ENCODE results near the gene MAGED1.
"Not testable (repeated sequence)": the region's sequence is repeated elsewhere in the genome, so short reads cannot be mapped to it uniquely, and the experiment has no call there.

MAGED1 gene

DNA sequence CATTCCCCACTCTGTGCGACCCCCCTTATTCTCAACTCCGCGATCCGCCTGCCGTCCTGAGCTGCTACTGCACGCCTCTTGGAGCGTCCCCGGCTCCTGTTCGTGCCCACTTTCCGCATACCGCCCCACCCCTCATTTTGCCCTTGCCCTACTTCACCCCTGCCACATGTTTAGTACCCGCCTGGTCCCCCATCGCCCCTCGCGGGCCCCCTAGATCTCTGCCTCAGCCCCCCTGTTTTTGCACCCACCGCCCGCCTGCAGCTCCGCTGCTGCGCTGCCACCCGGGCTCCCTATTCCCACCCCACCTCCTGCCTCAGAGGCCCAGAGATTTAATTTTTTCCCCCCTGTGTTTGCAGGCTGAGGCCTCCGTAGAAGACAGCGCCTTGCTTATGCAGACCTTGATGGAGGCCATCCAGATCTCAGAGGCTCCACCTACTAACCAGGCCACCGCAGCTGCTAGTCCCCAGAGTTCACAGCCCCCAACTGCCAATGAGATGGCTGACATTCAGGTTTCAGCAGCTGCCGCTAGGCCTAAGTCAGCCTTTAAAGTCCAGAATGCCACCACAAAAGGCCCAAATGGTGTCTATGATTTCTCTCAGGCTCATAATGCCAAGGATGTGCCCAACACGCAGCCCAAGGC, 1.4 kb downstream of the MAGED1 start:
- peak in 17 of 56 donors; percentile 1 to 34 (median 12) for DNase-seq

DNA sequence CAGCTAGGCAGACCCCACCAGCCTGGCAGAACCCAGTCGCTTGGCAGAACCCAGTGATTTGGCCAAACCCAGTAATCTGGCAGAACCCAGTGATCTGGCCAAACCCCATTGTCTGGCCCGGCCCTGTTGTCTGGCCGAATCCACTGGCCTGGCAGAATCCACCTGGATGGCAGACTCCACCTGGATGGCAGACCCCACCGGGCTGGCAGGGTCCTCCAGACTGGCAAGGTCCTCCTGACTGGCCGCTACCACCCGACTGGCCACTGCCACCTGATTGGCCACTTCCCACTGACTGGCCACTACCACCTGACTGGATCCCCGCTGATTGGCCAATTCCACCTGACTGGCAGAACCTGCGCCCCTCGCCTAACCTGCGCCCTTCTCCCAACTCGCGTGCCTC, 3.2 kb downstream of the MAGED1 start:
- no peak for DNase-seq

DNA sequence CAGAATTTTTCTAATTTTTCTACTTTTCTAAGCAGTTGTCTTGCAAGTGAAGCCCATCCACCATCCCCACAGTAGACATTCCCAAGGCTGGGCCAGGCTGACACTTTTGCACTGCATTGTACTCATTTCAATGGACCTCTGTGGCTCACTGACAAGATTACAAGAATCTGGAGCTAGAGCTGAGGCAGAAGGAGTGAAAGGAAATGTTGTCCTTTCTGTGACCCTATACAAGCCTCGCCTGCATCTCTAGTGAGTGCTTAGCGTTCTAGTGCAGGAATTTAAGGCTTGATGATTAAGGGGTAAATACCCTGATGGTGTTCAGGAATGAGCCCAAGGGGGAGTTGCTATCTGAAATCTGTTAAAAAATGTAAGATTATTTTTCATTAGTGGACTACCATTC, 6.3 kb downstream of the MAGED1 start:
- no peak for DNase-seq

- DNase-seq, result no peak
These were observed 9.2 kb downstream of the MAGED1 start for GRCh38 chrX:51902510-51903050.

GRCh38 chrX:51905152-51905551, 11.7 kb downstream of the MAGED1 start:
- not testable (repeated sequence) for DNase-seq

DNA sequence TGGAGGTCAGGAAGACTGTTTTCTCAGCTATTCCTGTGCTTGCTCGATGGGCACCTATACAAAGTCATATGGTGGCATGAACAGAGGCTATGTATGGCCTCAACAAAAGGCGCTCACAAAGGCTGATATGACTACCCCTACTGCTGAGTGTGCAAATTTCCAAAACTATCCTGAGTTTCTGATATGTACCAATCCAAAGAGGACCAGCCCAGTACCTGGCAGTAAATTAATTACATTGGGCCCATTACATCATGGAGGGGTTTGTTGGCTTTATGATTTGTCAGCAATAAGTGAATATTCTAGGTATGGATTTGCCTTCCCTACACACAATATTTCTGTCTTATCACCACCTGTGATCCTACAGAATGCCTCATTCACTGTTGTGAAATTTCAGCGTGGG, 12.3 kb downstream of the MAGED1 start:
- DNase-seq, result no peak

GRCh38 chrX:51917604-51918003, 24.2 kb downstream of the MAGED1 start:
- no peak for DNase-seq

DNA sequence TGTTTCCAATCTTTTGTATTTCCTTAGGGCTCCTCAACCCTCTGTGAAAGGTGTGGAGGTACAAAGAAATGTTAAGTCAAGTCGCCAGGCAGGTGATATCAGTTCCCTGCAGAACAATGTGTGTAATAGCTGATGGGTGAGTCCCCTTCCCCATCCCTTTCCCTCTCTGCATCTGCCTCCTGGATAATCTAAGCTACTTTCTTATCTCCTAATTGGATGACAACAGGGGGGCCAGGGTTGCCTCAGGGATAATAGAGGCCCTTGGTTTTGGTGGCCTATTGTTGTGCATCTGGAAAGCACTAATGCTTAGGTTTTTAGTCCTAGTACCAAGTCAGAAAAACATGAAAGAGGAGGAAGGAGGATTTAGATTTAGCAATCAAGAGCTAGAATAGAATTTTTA, 29.1 kb downstream of the MAGED1 start:
- DNase-seq, result no peak

GRCh38 chrX:51931566-51932150, 38.2 kb downstream of the MAGED1 start:
- peak in 6 of 56 donors; percentile 0 to 24 (median 0) for DNase-seq
